ENCODE results near the gene SCUBE1.

The SCUBE1 gene

GRCh38 chr22:43325176-43325575 lies 18.0 kb downstream of the SCUBE1 start:
- no peak for DNase-seq

GRCh38 chr22:43320943-43321900 lies 21.9 kb downstream of the SCUBE1 start:
- DNase-seq: no peak

- peak; percentile 4 for DNase-seq
Observed at GRCh38 chr22:43319661-43320486, 23.3 kb downstream of the SCUBE1 start.

- DNase-seq: no peak
Observed at GRCh38 chr22:43317239-43317638, 25.9 kb downstream of the SCUBE1 start.

- no peak for DNase-seq
Observed at GRCh38 chr22:43315687-43316217, 27.4 kb downstream of the SCUBE1 start.

- no peak for DNase-seq
Observed at GRCh38 chr22:43314611-43315010, 28.6 kb downstream of the SCUBE1 start.

GRCh38 chr22:43313890-43314474 lies 29.2 kb downstream of the SCUBE1 start:
- no peak for DNase-seq

GRCh38 chr22:43313244-43313889 lies 29.8 kb downstream of the SCUBE1 start:
- peak; percentile 58 for DNase-seq

- no peak for DNase-seq
Observed at GRCh38 chr22:43312608-43313007, 30.6 kb downstream of the SCUBE1 start.

- no peak for DNase-seq
Observed at GRCh38 chr22:43310798-43311197, 32.4 kb downstream of the SCUBE1 start.

GRCh38 chr22:43310311-43310710 lies 32.9 kb downstream of the SCUBE1 start:
- peak; percentile 8 for DNase-seq

GRCh38 chr22:43308836-43309235 lies 34.3 kb downstream of the SCUBE1 start:
- DNase-seq: no peak

GRCh38 chr22:43308060-43308830 lies 34.9 kb downstream of the SCUBE1 start:
- DNase-seq: no peak

- DNase-seq: no peak
Observed at GRCh38 chr22:43305806-43306205, 37.4 kb downstream of the SCUBE1 start.

- DNase-seq: no peak
Observed at GRCh38 chr22:43304831-43305590, 38.2 kb downstream of the SCUBE1 start.

- no peak for DNase-seq
Observed at GRCh38 chr22:43303751-43304150, 39.4 kb downstream of the SCUBE1 start.

GRCh38 chr22:43303166-43303565 lies 40.0 kb downstream of the SCUBE1 start:
- DNase-seq: no peak

- DNase-seq: no peak
Observed at GRCh38 chr22:43302531-43303041, 40.6 kb downstream of the SCUBE1 start.

- no peak for DNase-seq
Observed at GRCh38 chr22:43301866-43302265, 41.3 kb downstream of the SCUBE1 start.

GRCh38 chr22:43300891-43301676 lies 42.1 kb downstream of the SCUBE1 start:
- no peak for DNase-seq
